IMR-90 (cell line): Measurements from ENCODE around the gene PALLD. TPM values are rescaled to one million over a fixed set of nuclear protein-coding genes. Genes with fewer than 3 reads are reported as not detected.

Experiments used
- ATAC-seq: fragments of 200-7000 bp; cut with Tn5 transposase; 2 replicates; pipeline ENCODE4 v1.9.1; 2020; ENCODE audit warnings: low read depth, mild to moderate bottlenecking, moderate library complexity
- BruUV-seq: library from RNA; stranded (reverse); fragments of 400-500 nt; replicated peaks from 2 replicates; lab custom pipeline; 2021; lab: Mats Ljungman, UMichigan
- CTCF ChIA-PET: fragments of 300-600 bp; formaldehyde crosslinking; extraction: SDS; loops from one replicate; lab custom pipeline; 2021; ENCODE audit warnings: antibody characterized with exemption; lab: Yijun Ruan, JAX
- POLR2A ChIA-PET: fragments of 300-600 bp; sonication (Branson Sonifier 250); formaldehyde crosslinking; loops from one replicate; lab custom pipeline; 2022; ENCODE audit warnings: antibody characterized with exemption; ENCODE audit not compliant: unreplicated experiment; lab: Charles Lee
- DNase-seq: peaks from one replicate; pipeline ENCODE4 v3.0.0; 2013
- H2AFZ ChIP-seq: replicated peaks from 2 replicates; pipeline ENCODE3; 2013; ENCODE audit warnings: low read length, mild to moderate bottlenecking; ENCODE audit not compliant: poor library complexity
- H2AK5ac ChIP-seq: 2 replicates; pipeline ENCODE4 v1.6.1; 2013; ENCODE audit warnings: low read depth, low read length, inconsistent platforms
- H2AK9ac ChIP-seq: replicated peaks from 2 replicates; pipeline ENCODE3; 2013; ENCODE audit warnings: mild to moderate bottlenecking, low read depth, low read length, moderate library complexity; ENCODE audit not compliant: poor library complexity
- H2BK120ac ChIP-seq: 2 replicates; pipeline ENCODE4 v1.6.1; 2013; ENCODE audit warnings: low read depth, low read length, inconsistent platforms
- H2BK15ac ChIP-seq: 3 replicates; pipeline ENCODE4 v1.6.1; 2013; ENCODE audit warnings: low read depth, low read length, inconsistent platforms
- H2BK20ac ChIP-seq: 2 replicates; pipeline ENCODE4 v1.6.1; 2013; ENCODE audit warnings: low read depth, mild to moderate bottlenecking, inconsistent platforms, low read length, moderate library complexity
- H2BK5ac ChIP-seq: 2 replicates; pipeline ENCODE4 v1.6.1; 2013; ENCODE audit warnings: mild to moderate bottlenecking, low read depth, low read length, inconsistent platforms; ENCODE audit not compliant: poor library complexity, severe bottlenecking
- H3K14ac ChIP-seq: replicated peaks from 2 replicates; pipeline ENCODE4 v1.6.1; 2013; ENCODE audit warnings: low read depth, low read length, inconsistent platforms
- H3K18ac ChIP-seq: 2 replicates; pipeline ENCODE4 v1.6.1; 2013; ENCODE audit warnings: low read depth, low read length, control low read depth
- H3K23ac ChIP-seq: 2 replicates; pipeline ENCODE4 v1.6.1; 2013; ENCODE audit warnings: low read depth, low read length, inconsistent platforms
- H3K27ac ChIP-seq: 2 replicates; pipeline ENCODE4 v1.5.1; 2013; ENCODE audit warnings: mild to moderate bottlenecking, control low read depth, low read length; ENCODE audit not compliant: insufficient read depth
- H3K27me3 ChIP-seq: 2 replicates; pipeline ENCODE4 v1.6.1; 2013; ENCODE audit warnings: low read length; ENCODE audit not compliant: control insufficient read depth, insufficient read depth
- H3K36me3 ChIP-seq: 2 replicates; pipeline ENCODE4 v1.6.1; 2013; ENCODE audit warnings: low read length, mixed read lengths; ENCODE audit not compliant: control insufficient read depth, insufficient read depth
- H3K4ac ChIP-seq: 2 replicates; pipeline ENCODE4 v1.6.1; 2013; ENCODE audit warnings: low read depth, low read length, inconsistent platforms
- H3K4me1 ChIP-seq: 2 replicates; pipeline ENCODE4 v1.6.1; 2013; ENCODE audit warnings: low read length, mixed read lengths; ENCODE audit not compliant: control insufficient read depth, insufficient read depth
- H3K4me2 ChIP-seq: 2 replicates; pipeline ENCODE4 v1.6.1; 2013; ENCODE audit warnings: low read depth, mild to moderate bottlenecking, control low read depth, low read length, moderate library complexity
- H3K4me3 ChIP-seq: 2 replicates; pipeline ENCODE4 v1.5.1; 2013; ENCODE audit warnings: low read depth, mild to moderate bottlenecking, control low read depth, low read length, moderate library complexity; ENCODE audit not compliant: insufficient read depth
- H3K56ac ChIP-seq: 2 replicates; pipeline ENCODE4 v1.6.1; 2013; ENCODE audit warnings: low read length, inconsistent platforms; ENCODE audit not compliant: insufficient read depth; ENCODE audit errors: extremely low read depth
- H3K79me1 ChIP-seq, 2 experiments: 2 replicates each; pipeline ENCODE4 v1.6.1; 2013; ENCODE audit warnings: low read length in 2 of 2, inconsistent platforms in 1 of 2, low read depth in 1 of 2
- H3K9ac ChIP-seq: 2 replicates; pipeline ENCODE4 v1.6.1; 2013; ENCODE audit warnings: low read depth, low read length, control low read depth
- H3K9me1 ChIP-seq: 2 replicates; pipeline ENCODE4 v1.6.1; 2013; ENCODE audit warnings: low read length, inconsistent platforms; ENCODE audit not compliant: insufficient read depth
- H3K9me3 ChIP-seq: 2 replicates; pipeline ENCODE4 v1.6.1; 2013; ENCODE audit warnings: low read length; ENCODE audit not compliant: control insufficient read depth, insufficient read depth
- H4K20me1 ChIP-seq: 2 replicates; pipeline ENCODE4 v1.6.1; 2013; ENCODE audit warnings: low read length, inconsistent platforms; ENCODE audit not compliant: insufficient read depth
- H4K5ac ChIP-seq: 2 replicates; pipeline ENCODE4 v1.6.1; 2013; ENCODE audit warnings: mild to moderate bottlenecking, low read depth, low read length, control low read depth
- H4K8ac ChIP-seq, 2 experiments: 2 replicates each; pipeline ENCODE4 v1.6.1; 2013; ENCODE audit warnings: low read depth in 2 of 2, low read length in 2 of 2, control low read depth in 1 of 2, inconsistent platforms in 1 of 2
- H4K91ac ChIP-seq: 2 replicates; pipeline ENCODE4 v1.6.1; 2013; ENCODE audit warnings: low read depth, low read length, inconsistent platforms; ENCODE audit not compliant: insufficient read depth
- CEBPB ChIP-seq: IDR thresholded peaks from 2 replicates; pipeline ENCODE4 v1.6.1; 2012; ENCODE audit warnings: low read depth, low read length, improper control_type of control experiment
- MAZ ChIP-seq: IDR thresholded peaks from 2 replicates; pipeline ENCODE4 v1.6.1; 2012; ENCODE audit warnings: low read depth, mild to moderate bottlenecking, low read length, improper control_type of control experiment, moderate library complexity, borderline replicate concordance
- MXI1 ChIP-seq: IDR thresholded peaks from 2 replicates; pipeline ENCODE4 v1.6.1; 2012; ENCODE audit warnings: low read depth, mild to moderate bottlenecking, low read length, moderate library complexity, borderline replicate concordance
- NFE2L2 ChIP-seq: fragments of 150-350 bp; IDR thresholded peaks from 2 replicates; pipeline ENCODE4 v1.6.1; 2016; ENCODE audit warnings: low read depth, mild to moderate bottlenecking, low read length
- POLR2A ChIP-seq: IDR thresholded peaks from 2 replicates; pipeline ENCODE4 v1.6.1; 2012; ENCODE audit warnings: mild to moderate bottlenecking, low read depth, low read length
- SMC3 ChIP-seq: fragments of 150-350 bp; IDR thresholded peaks from 2 replicates; pipeline ENCODE4 v1.6.1; 2016; ENCODE audit warnings: low read depth, mild to moderate bottlenecking, antibody characterized with exemption, low read length, moderate library complexity
- USF2 ChIP-seq: fragments of 150-350 bp; IDR thresholded peaks from 2 replicates; pipeline ENCODE4 v1.6.1; 2017; ENCODE audit warnings: mild to moderate bottlenecking, antibody characterized with exemption, low read length, low read depth
- WGBS, 2 experiments: methylation state at CpG; one replicate each; pipeline versions ENCODE4 v1.1.5 to v1.1.7; 2013; ENCODE audit warnings: missing lambda C conversion rate in 2 of 2; ENCODE audit not compliant: insufficient read length in 1 of 2; ENCODE audit errors: extremely low coverage in 2 of 2; 5-methylcytosine and 5-hydroxymethylcytosine counted together
- dilution Hi-C: fragments of 300-500 bp; cut with HindIII; formaldehyde crosslinking; loops from one replicate; pipeline ENCODE4 v1.14.3; 2018; ENCODE audit warnings: low sequenced_read_pairs; ENCODE audit not compliant: unreplicated experiment
- in situ Hi-C: fragments of 300-500 bp; cut with MboI; formaldehyde crosslinking; loops from 3 replicates; pipeline ENCODE4 v1.14.3; 2019; ENCODE audit warnings: low sequenced_read_pairs, inconsistent platforms, mixed read lengths
- intact Hi-C: fragments of 100-400 bp; cut with micrococcal nuclease; formaldehyde crosslinking; loops from 2 replicates; pipeline ENCODE4 v1.10.0; 2022
- polyA plus RNA-seq, 3 experiments: library from polyadenylated mRNA; depleted of rRNA; stranded (reverse); fragments of >200 nt; gene quantifications; 2 replicates each; pipeline ENCODE4 v1.2.3, GENCODE V29; 2012; ENCODE audit warnings: low replicate concordance in 1 of 3
- total RNA-seq: library from RNA; depleted of rRNA; stranded (reverse); fragments of >200 nt; gene quantifications from 2 replicates; pipeline ENCODE4 v1.2.3, GENCODE V29; 2012
- TF ChIP-seq, protein P1 (sequence below): conservative IDR thresholded peaks from 2 replicates; pipeline ENCODE4 v1.5.1; 2012; ENCODE audit warnings: mild to moderate bottlenecking, low read depth, low read length, improper control_type of control experiment

Gene PALLD
- total and polyA plus RNA-seq, 2 of the 4 experiments (the other 2 are of a cell fraction), result 91.0 to 91.9 TPM

DNA sequence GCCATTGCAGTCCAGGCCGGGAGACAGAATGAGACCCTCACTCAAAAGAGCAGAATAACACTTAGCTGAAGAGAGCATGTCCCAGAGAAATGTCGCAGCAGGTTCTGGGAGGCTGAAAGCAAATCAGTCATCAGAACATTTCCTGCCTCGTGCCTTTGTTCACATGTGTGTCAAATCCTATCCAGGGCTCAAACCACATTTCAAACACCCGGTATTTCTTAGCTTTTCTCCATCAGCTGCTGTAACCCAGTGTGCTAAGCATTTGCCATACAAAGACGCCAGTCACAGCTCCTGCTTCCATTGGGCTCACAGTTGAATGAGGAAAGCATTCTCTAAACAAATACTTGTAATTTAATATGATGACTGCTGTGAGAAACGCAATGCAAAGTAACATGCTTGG, 6.0 kb downstream of the PALLD start:
- POLR2A ChIA-PET, result no interaction called here
- H3K27me3 ChIP-seq, result no peaks in the 10 kb centered on the region
- H3K18ac ChIP-seq, result no peak overlapping the region
- no peak overlapping the region for H4K8ac ChIP-seq
- H3K23ac ChIP-seq, result peak overlapping the region; percentile 78; the same call in 1 of the 2 replicates
- peak overlapping the region; percentile 76 for H2AFZ ChIP-seq
- H4K20me1 ChIP-seq, result no peaks in the 10 kb centered on the region
- H3K4me3 ChIP-seq, result no peak overlapping the region
- BruUV-seq, result no TSS peak
- ATAC-seq, result peak; percentile 71
- H3K4ac ChIP-seq, result peak overlapping the region; percentile 12; the same call in 1 of the 2 replicates
- H3K9me1 ChIP-seq, result no peaks in the 10 kb centered on the region
- intact Hi-C loops (no loop called here), in situ Hi-C loops (loop anchor here (25.0 kb wide), 2 partner anchors 91 to 316 kb away; no protein-coding TSS in a partner anchor), dilution Hi-C loops (no loop called here)
- no peak overlapping the region for H2BK5ac ChIP-seq
- H3K27ac ChIP-seq, result no peak overlapping the region
- 0 out of 2 replicates have a peak overlapping the region, but pooled peaks have one; percentile 47 for H3K14ac ChIP-seq
- H4K5ac ChIP-seq, result no peak overlapping the region
- peak; percentile 33 for DNase-seq
- H3K56ac ChIP-seq, result no peak overlapping the region
- no peak overlapping the region for H4K91ac ChIP-seq
- no peak for TF ChIP-seq NFE2L2
- TF ChIP-seq, protein P1, sequence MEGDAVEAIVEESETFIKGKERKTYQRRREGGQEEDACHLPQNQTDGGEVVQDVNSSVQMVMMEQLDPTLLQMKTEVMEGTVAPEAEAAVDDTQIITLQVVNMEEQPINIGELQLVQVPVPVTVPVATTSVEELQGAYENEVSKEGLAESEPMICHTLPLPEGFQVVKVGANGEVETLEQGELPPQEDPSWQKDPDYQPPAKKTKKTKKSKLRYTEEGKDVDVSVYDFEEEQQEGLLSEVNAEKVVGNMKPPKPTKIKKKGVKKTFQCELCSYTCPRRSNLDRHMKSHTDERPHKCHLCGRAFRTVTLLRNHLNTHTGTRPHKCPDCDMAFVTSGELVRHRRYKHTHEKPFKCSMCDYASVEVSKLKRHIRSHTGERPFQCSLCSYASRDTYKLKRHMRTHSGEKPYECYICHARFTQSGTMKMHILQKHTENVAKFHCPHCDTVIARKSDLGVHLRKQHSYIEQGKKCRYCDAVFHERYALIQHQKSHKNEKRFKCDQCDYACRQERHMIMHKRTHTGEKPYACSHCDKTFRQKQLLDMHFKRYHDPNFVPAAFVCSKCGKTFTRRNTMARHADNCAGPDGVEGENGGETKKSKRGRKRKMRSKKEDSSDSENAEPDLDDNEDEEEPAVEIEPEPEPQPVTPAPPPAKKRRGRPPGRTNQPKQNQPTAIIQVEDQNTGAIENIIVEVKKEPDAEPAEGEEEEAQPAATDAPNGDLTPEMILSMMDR, result no peak
- TF ChIP-seq MXI1, result no peak
- TF ChIP-seq CEBPB, result no peak
- no peak for TF ChIP-seq SMC3
- TF ChIP-seq MAZ, result no peak
- TF ChIP-seq POLR2A, result no peak
- no peak for TF ChIP-seq USF2
- no peaks in the 10 kb centered on the region for H3K79me1 ChIP-seq
- H3K4me2 ChIP-seq, result no peak overlapping the region
- H2AK9ac ChIP-seq, result peak overlapping the region; percentile 73
- no peak overlapping the region for H3K9ac ChIP-seq
- H2BK120ac ChIP-seq, result 0 out of 2 replicates have a peak overlapping the region, but pooled peaks have one; percentile 38
- no peaks in the 10 kb centered on the region for H3K4me1 ChIP-seq
- no peak overlapping the region for H2BK15ac ChIP-seq
- no peaks in the 10 kb centered on the region for H3K36me3 ChIP-seq
- WGBS, 2 experiments, result 58% methylated on average over 3 of the region's 6 CpGs; no CpG with 5 or more reads in 1 of the 2 experiments
- CTCF ChIA-PET, result no interaction called here
- peak overlapping the region; percentile 42 for H2BK20ac ChIP-seq
- H3K9me3 ChIP-seq, result no peaks in the 10 kb centered on the region
- no peak overlapping the region for H2AK5ac ChIP-seq
